GM06990 (cell line): ENCODE measurements around the gene IRS1.

ENCODE experiments used
- DNase-seq: peaks from one replicate; pipeline ENCODE4 v3.0.0-alpha.2; 2011; ENCODE audit not compliant: insufficient read length; ENCODE audit errors: extremely low read depth
- H3K27me3 ChIP-seq: replicated peaks from 2 replicates; pipeline ENCODE4 v1.6.0; 2011; ENCODE audit warnings: low read length; ENCODE audit not compliant: control insufficient read depth, insufficient read depth
- H3K36me3 ChIP-seq: 2 replicates; pipeline ENCODE4 v1.5.1; 2011; ENCODE audit warnings: low read length; ENCODE audit not compliant: control insufficient read depth, insufficient read depth
- H3K4me3 ChIP-seq: replicated peaks from 2 replicates; pipeline ENCODE4 v1.5.1; 2011; ENCODE audit warnings: low read depth, mild to moderate bottlenecking, control low read depth, low read length
- TF ChIP-seq, protein P1 (sequence below): IDR thresholded peaks from 2 replicates; pipeline ENCODE4 v1.5.1; 2011; ENCODE audit warnings: low read length, control low read depth, mild to moderate bottlenecking, inconsistent platforms; ENCODE audit not compliant: insufficient read depth, poor library complexity, severe bottlenecking

IRS1 gene

DNA sequence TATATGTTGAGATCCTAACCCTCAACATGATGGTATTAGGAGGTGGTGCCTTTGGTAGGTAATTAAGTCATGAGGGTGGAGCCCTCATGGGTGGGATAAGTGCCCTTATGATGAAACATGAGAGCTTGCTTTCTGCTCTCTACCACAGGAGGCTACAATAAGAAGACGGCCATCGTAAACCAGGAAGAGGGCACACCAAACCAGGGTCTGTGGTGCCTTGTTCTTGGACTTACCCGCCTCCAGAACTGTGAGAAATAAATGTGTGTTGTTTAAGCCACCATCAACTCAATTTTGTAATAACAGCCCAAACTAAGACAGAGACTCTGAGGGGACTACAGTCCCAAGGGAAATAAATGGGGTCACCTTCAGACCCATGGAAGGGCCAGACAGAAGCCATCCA is 52.3 kb downstream of the IRS1 start:
- TF ChIP-seq, protein P1, sequence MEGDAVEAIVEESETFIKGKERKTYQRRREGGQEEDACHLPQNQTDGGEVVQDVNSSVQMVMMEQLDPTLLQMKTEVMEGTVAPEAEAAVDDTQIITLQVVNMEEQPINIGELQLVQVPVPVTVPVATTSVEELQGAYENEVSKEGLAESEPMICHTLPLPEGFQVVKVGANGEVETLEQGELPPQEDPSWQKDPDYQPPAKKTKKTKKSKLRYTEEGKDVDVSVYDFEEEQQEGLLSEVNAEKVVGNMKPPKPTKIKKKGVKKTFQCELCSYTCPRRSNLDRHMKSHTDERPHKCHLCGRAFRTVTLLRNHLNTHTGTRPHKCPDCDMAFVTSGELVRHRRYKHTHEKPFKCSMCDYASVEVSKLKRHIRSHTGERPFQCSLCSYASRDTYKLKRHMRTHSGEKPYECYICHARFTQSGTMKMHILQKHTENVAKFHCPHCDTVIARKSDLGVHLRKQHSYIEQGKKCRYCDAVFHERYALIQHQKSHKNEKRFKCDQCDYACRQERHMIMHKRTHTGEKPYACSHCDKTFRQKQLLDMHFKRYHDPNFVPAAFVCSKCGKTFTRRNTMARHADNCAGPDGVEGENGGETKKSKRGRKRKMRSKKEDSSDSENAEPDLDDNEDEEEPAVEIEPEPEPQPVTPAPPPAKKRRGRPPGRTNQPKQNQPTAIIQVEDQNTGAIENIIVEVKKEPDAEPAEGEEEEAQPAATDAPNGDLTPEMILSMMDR: no peak
- no peak for DNase-seq
- H3K36me3 ChIP-seq: no peaks in the 10 kb centered on the region

DNA sequence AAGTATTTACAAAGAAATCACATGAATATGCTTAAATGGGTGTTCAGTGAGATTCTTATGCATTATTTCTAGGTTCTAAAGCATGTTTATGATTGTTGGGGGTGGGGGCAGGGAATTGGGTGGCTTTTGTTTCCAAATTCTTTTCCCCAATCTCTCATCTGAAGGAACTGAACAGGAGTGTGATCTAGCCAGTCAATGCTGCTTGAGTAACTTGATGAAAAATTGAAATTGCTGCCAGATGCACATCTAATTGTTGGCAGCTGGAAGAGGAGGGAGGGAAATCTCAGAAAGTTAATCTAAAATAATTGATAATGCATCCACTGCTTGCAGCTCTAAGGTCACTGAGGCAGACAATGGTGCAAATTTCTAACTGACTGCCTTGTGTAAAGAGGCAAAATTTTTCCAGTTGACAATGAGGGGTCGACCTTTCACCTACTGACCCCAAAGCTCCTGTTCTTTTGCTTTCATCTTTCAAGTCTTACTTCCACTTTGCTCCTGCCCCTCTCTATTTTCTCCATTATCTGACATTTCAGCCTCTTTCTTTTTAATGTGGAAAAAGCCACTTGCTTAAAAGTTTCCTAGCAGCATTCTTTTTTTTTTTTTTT is 53.3 kb downstream of the IRS1 start:
- no peaks in the 10 kb centered on the region for H3K27me3 ChIP-seq
- TF ChIP-seq, protein P1: no peak

More for the DNA sequence above, 52.3 kb downstream of the IRS1 start:
- Histone ChIP-seq H3K27me3 (no peaks in the 10 kb centered on the region), H3K4me3 (no peak overlapping the region)

DNA sequence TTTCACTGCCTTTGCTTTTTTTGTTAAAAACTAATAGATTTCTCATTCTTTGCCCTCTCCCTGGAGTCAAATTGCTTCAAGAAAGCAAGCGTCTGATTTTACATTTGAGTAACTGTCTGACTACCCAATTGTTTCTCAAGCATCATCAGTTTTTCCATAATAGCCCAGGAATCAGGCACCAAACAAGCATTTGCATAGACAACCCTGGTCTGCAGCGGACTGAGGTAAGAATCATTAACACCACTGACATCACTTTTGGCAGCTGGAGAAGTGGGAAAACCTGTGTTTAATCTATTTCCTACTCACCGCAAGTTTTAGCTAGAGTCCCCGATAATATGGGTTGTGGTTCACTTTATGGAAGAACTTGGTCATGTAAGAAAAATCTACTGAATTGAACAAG is 55.7 kb downstream of the IRS1 start:
- no peaks in the 10 kb centered on the region for H3K27me3 ChIP-seq
- no peaks in the 10 kb centered on the region for H3K36me3 ChIP-seq
- no peak for DNase-seq
- no peak overlapping the region for H3K4me3 ChIP-seq
- TF ChIP-seq, protein P1: no peak

More for the DNA sequence above, 53.3 kb downstream of the IRS1 start:
- DNase-seq: no peak
- H3K4me3 ChIP-seq: no peak overlapping the region
- no peaks in the 10 kb centered on the region for H3K36me3 ChIP-seq

DNA sequence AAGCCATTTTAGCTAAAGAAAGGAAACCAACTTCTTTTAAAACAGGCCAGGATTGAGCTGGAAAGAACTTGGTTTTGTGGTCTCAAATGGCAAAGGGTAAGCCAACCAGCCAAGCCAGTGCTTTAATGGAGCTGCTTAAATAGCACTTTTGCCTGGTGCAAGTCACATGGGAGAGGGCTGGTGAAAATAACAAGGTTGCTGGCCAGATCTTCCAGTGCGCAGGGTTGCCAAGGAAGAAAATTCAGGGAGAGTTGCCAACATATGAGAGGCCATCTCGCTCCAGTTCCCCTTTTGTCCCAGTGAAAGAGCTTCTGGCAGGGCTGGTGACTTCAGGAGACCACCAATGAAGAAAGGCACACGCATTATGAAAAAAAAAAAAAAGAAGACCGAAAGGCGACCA is 57.3 kb downstream of the IRS1 start:
- TF ChIP-seq, protein P1: no peak
- Histone ChIP-seq H3K4me3 (no peak overlapping the region), H3K27me3 (no peaks in the 10 kb centered on the region), H3K36me3 (no peaks in the 10 kb centered on the region)
- DNase-seq: no peak

DNA sequence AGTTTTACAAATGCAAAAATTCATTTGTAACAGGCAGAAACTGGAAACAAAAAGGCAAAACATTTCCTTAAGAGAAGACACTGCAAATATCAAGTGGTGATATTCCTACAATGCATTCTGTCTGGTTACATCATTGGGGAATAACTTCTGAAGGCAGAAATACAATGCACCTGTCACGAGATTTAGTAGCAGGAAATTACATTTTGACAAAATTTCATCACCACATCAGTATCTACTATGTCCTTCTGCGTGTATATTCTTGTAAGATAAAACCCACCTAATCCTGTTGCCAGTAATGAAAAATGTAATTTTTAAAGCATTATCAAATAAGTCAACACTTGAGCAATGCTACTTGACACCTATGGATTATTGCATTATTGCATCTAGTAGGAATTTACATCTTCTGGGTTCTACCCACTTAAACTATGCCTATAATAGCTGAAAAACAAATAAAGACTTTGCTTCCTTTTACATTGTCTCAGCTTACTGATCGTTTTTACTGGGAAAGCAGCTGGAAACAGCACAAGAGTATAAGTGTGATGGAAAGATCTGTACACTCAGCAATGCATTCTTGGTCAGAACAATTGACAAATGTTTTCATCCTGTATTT is 59.5 kb downstream of the IRS1 start:
- DNase-seq: no peak
- Histone ChIP-seq H3K27me3 (no peaks in the 10 kb centered on the region), H3K36me3 (no peaks in the 10 kb centered on the region), H3K4me3 (no peak overlapping the region)
- TF ChIP-seq, protein P1: no peak
